ENCODE measurements around the gene HAUS8. TPM values are rescaled to one million over a fixed set of nuclear protein-coding genes. Genes with fewer than 3 reads are reported as not detected.

HAUS8 gene
- total RNA-seq, 1 experiment from 2014 or later, result 19.1 TPM

DNA sequence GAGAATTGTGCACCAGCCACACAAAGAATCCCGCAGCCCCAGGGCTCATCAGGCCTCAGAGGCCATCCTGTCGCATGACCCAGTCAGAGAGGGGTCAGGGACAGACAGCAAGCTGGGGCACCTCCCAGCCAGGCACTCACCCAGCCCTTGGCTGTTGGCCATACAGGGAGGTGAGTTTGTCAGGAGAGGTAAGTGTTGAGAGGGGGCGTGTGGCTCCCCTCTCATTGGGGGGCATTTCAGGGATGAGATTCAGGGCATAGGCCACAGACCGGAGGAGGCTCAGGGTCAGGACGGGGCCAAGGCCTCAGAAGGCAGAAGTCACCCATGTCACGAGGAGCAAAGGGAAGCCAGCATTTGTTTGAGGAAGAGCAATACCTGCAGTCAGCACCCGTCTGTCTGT is 37.4 kb upstream of the HAUS8 start:
- ChIA-PET CTCF (no interaction called here), POLR2A (ENCODE audit: unreplicated experiment) (no interaction called here)
- no peak overlapping the region for H3K27ac ChIP-seq (ENCODE audit: low read length)
- H3K9me2 ChIP-seq (replicated peaks; ENCODE audit: low read length), result no peaks in the 10 kb centered on the region
- peaks cover 8% of the 10 kb centered on the region for H3K4me1 ChIP-seq (ENCODE audit: insufficient read depth, low read length)
- H3K27me3 ChIP-seq (ENCODE audit: low read length), result no peaks in the 10 kb centered on the region
- no peaks in the 10 kb centered on the region for H3K9me3 ChIP-seq (ENCODE audit: low read length)
- DNase-seq (no peak), ATAC-seq (no peak)
- TF ChIP-seq, protein P1, sequence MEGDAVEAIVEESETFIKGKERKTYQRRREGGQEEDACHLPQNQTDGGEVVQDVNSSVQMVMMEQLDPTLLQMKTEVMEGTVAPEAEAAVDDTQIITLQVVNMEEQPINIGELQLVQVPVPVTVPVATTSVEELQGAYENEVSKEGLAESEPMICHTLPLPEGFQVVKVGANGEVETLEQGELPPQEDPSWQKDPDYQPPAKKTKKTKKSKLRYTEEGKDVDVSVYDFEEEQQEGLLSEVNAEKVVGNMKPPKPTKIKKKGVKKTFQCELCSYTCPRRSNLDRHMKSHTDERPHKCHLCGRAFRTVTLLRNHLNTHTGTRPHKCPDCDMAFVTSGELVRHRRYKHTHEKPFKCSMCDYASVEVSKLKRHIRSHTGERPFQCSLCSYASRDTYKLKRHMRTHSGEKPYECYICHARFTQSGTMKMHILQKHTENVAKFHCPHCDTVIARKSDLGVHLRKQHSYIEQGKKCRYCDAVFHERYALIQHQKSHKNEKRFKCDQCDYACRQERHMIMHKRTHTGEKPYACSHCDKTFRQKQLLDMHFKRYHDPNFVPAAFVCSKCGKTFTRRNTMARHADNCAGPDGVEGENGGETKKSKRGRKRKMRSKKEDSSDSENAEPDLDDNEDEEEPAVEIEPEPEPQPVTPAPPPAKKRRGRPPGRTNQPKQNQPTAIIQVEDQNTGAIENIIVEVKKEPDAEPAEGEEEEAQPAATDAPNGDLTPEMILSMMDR (conservative IDR thresholded peaks at IDR 0.05; ENCODE audit: low read depth, low read length), result no peak
- no peak overlapping the region for H2AFZ ChIP-seq (ENCODE audit: low read length)
- H3K4me3 ChIP-seq (ENCODE audit: low read length), result no peak overlapping the region
- H3K79me2 ChIP-seq (ENCODE audit: low read length), result peaks cover 36% of the 10 kb centered on the region
- H3K9ac ChIP-seq (ENCODE audit: low read length), result no peak overlapping the region
- no peak overlapping the region for H3K4me2 ChIP-seq (ENCODE audit: low read length)
- no peaks in the 10 kb centered on the region for H4K20me1 ChIP-seq (ENCODE audit: low read length)
- H3K36me3 ChIP-seq (ENCODE audit: low read depth, low read length), result no peaks in the 10 kb centered on the region
- H3F3A ChIP-seq (ENCODE audit: low read length, unreplicated experiment), result peaks cover 5% of the 10 kb centered on the region
- no TSS peak for BruUV-seq (replicated peaks)
- intact Hi-C loops (cut with micrococcal nuclease), result no loop called here

DNA sequence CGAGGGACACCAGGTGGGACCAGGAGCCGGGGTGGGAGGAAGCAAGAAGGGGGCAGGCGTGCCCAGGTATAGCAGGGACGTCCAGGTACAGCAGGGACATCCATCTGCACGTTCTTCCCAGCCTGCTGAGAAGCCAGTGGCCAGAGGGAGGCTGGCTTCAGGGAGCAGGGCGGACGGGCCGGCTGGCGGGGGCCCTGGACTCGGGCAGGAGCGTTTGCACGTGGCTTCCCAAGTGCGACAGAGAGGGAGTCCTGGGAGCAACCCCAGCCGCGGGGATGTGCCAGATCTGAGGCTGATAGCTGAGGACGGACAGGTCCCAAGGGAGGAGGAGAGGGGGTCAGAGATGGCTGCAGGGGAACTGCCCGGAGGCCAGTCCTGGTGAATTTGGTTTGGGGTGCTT is 37.0 kb upstream of the HAUS8 start:
- H3K27me3 ChIP-seq (ENCODE audit: low read length), result no peaks in the 10 kb centered on the region
- DNase-seq, result no peak
- TF ChIP-seq EZH2phosphoT487 (IDR thresholded peaks at IDR 0.05; ENCODE audit: borderline replicate concordance, low read length), result no peak
- TF ChIP-seq, protein P1 (conservative IDR thresholded peaks at IDR 0.05; ENCODE audit: low read depth, low read length), result no peak
- no peak for TF ChIP-seq EZH2 (IDR thresholded peaks at IDR 0.05; ENCODE audit: low read length, unreplicated experiment)
- H3K36me3 ChIP-seq (ENCODE audit: low read depth, low read length), result no peaks in the 10 kb centered on the region
- no peaks in the 10 kb centered on the region for H4K20me1 ChIP-seq (ENCODE audit: low read length)
- ChIA-PET POLR2A (ENCODE audit: unreplicated experiment) (no interaction called here), CTCF (no interaction called here)
- no TSS peak for BruUV-seq (replicated peaks)
- H2AFZ ChIP-seq (ENCODE audit: low read length), result no peak overlapping the region
- peaks cover 12% of the 10 kb centered on the region for H3K4me1 ChIP-seq (ENCODE audit: insufficient read depth, low read length)
- no peak overlapping the region for H3K4me3 ChIP-seq (ENCODE audit: low read length)
- H3K4me2 ChIP-seq (ENCODE audit: low read length), result no peak overlapping the region
- H3K9ac ChIP-seq (ENCODE audit: low read length), result no peak overlapping the region
- H3K79me2 ChIP-seq (ENCODE audit: low read length), result peaks cover 39% of the 10 kb centered on the region
- H3K9me3 ChIP-seq (ENCODE audit: low read length), result no peaks in the 10 kb centered on the region
- H3K9me2 ChIP-seq (replicated peaks; ENCODE audit: low read length), result no peaks in the 10 kb centered on the region
- intact Hi-C loops (cut with micrococcal nuclease), result no loop called here
- no peak for ATAC-seq
- no peak overlapping the region for H3K27ac ChIP-seq (ENCODE audit: low read length)
- H3F3A ChIP-seq (ENCODE audit: low read length, unreplicated experiment), result peaks cover 5% of the 10 kb centered on the region

DNA sequence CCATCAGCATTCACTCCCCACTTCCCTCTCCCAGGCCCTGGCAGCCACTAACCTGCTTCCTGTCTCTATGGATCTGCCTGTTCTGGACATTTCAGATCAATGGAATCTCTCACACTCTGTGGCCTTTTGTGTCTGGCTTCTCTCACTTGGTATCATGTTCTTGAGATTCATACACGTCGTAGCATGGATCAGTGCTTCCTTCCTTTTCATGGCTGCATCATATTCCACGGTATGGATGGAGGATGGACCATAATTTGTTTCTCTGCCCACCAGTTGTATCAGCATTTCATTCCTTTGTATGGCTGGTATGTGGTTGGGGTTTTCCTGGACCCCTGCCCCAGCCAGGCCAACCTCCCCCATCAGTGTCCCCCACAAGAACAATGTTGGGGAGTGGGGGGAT is 36.5 kb upstream of the HAUS8 start:
- Histone ChIP-seq H3K9me3 (ENCODE audit: low read length) (no peaks in the 10 kb centered on the region), H3K79me2 (ENCODE audit: low read length) (peaks cover 42% of the 10 kb centered on the region), H3F3A (ENCODE audit: low read length, unreplicated experiment) (peaks cover 5% of the 10 kb centered on the region), H3K4me1 (ENCODE audit: insufficient read depth, low read length) (peaks cover 16% of the 10 kb centered on the region), H2AFZ (ENCODE audit: low read length) (no peak overlapping the region), H3K27ac (ENCODE audit: low read length) (no peak overlapping the region), H3K9me2 (replicated peaks; ENCODE audit: low read length) (no peaks in the 10 kb centered on the region), H3K27me3 (ENCODE audit: low read length) (no peaks in the 10 kb centered on the region), H4K20me1 (ENCODE audit: low read length) (no peaks in the 10 kb centered on the region), H3K4me2 (ENCODE audit: low read length) (no peak overlapping the region), H3K9ac (ENCODE audit: low read length) (no peak overlapping the region), H3K36me3 (ENCODE audit: low read depth, low read length) (no peaks in the 10 kb centered on the region), H3K4me3 (ENCODE audit: low read length) (no peak overlapping the region)
- ATAC-seq, result no peak
- no peak for DNase-seq
- ChIA-PET POLR2A (ENCODE audit: unreplicated experiment) (no interaction called here), CTCF (no interaction called here)
- BruUV-seq (replicated peaks), result no TSS peak
- intact Hi-C loops (cut with micrococcal nuclease), result no loop called here
- TF ChIP-seq EZH2 (IDR thresholded peaks at IDR 0.05; ENCODE audit: low read length, unreplicated experiment) (no peak), EZH2phosphoT487 (IDR thresholded peaks at IDR 0.05; ENCODE audit: borderline replicate concordance, low read length) (no peak)
- TF ChIP-seq, protein P1 (conservative IDR thresholded peaks at IDR 0.05; ENCODE audit: low read depth, low read length), result no peak

Data from PC-3 (cell line).